GM21526 (cell line): ENCODE results near the gene BMP8A.
A peak's percentile ranks its signal among the peaks of the same experiment; 100 is the strongest.
"Not testable (repeated sequence)": the region's sequence is repeated elsewhere in the genome, so short reads cannot be mapped to it uniquely, and the experiment has no call there.

Experiments
- ATAC-seq: cut with Tn5 transposase; IDR thresholded peaks from one replicate; pipeline ENCODE4 v1.9.1; 2021; ENCODE audit warnings: moderate library complexity; ENCODE audit not compliant: unreplicated experiment, low FRiP score

The BMP8A gene

GRCh38 chr1:39491146-39491921 lies at the start of gene BMP8A:
BMP8A (plus strand) TSS chr1:39491636; CDS start chr1:39491992, 356 bp downstream.
- peak; percentile 75 for ATAC-seq

- ATAC-seq, result no peak
These were observed 49.6 kb upstream of the BMP8A start for GRCh38 chr1:39441797-39442196.

GRCh38 chr1:39445573-39445972 lies 45.9 kb upstream of the BMP8A start:
- ATAC-seq, result no peak

- ATAC-seq, result no peak
These were observed 44.4 kb upstream of the BMP8A start for GRCh38 chr1:39446986-39447567.

GRCh38 chr1:39450041-39450440 lies 41.4 kb upstream of the BMP8A start:
- ATAC-seq, result not testable (repeated sequence)

GRCh38 chr1:39450956-39451606 lies 40.4 kb upstream of the BMP8A start:
- no peak for ATAC-seq

- ATAC-seq, result no peak
These were observed 39.4 kb upstream of the BMP8A start for GRCh38 chr1:39452081-39452480.

GRCh38 chr1:39452540-39452939 lies 38.9 kb upstream of the BMP8A start:
- ATAC-seq, result no peak

- no peak for ATAC-seq
These were observed 37.8 kb upstream of the BMP8A start for GRCh38 chr1:39453603-39454002.

GRCh38 chr1:39458991-39459390 lies 32.4 kb upstream of the BMP8A start:
- no peak for ATAC-seq

GRCh38 chr1:39462074-39462473 lies 29.4 kb upstream of the BMP8A start:
- ATAC-seq, result no peak

GRCh38 chr1:39466413-39467107 lies 24.9 kb upstream of the BMP8A start:
- no peak for ATAC-seq

- ATAC-seq, result not testable (repeated sequence)
These were observed 24.2 kb upstream of the BMP8A start for GRCh38 chr1:39467108-39467720.

- no peak for ATAC-seq
These were observed 22.3 kb upstream of the BMP8A start for GRCh38 chr1:39469150-39469549.

- no peak for ATAC-seq
These were observed 21.4 kb upstream of the BMP8A start for GRCh38 chr1:39470040-39470439.

GRCh38 chr1:39472826-39473225 lies 18.6 kb upstream of the BMP8A start:
- no peak for ATAC-seq

GRCh38 chr1:39473324-39473723 lies 18.1 kb upstream of the BMP8A start:
- ATAC-seq, result no peak

GRCh38 chr1:39474810-39475209 lies 16.6 kb upstream of the BMP8A start:
- ATAC-seq, result no peak

- ATAC-seq, result not testable (repeated sequence)
These were observed 15.9 kb upstream of the BMP8A start for GRCh38 chr1:39475551-39475950.

- ATAC-seq, result no peak
These were observed 13.1 kb upstream of the BMP8A start for GRCh38 chr1:39478126-39478915.
